ENCODE measurements around the gene CEMIP. TPM values are rescaled to one million over a fixed set of nuclear protein-coding genes. Genes with fewer than 3 reads are reported as not detected.

CEMIP gene
- total and polyA plus RNA-seq, 2 of the 13 experiments (the other 11 are each of a cell fraction or from before 2014, with no cell fraction given), result 4.3 to 28.5 TPM

GRCh38 chr15:80780416-80781221 is 1.4 kb downstream of the CEMIP start (continued):
- no peak for TF ChIP-seq MZF1 (CRISPR knock-in tag; IDR thresholded peaks at IDR 0.05; ENCODE audit: borderline replicate concordance)
- peak; percentile 90 for TF ChIP-seq ZNF761 (CRISPR knock-in tag; conservative IDR thresholded peaks at IDR 0.05)
- peak; percentile 90 for TF ChIP-seq ZNF142 (CRISPR knock-in tag; IDR thresholded peaks at IDR 0.05)
- TF ChIP-seq XRCC5 (optimal IDR thresholded peaks at IDR 0.05; ENCODE audit: low read length), result peak; percentile 87
- TF ChIP-seq, protein P1, sequence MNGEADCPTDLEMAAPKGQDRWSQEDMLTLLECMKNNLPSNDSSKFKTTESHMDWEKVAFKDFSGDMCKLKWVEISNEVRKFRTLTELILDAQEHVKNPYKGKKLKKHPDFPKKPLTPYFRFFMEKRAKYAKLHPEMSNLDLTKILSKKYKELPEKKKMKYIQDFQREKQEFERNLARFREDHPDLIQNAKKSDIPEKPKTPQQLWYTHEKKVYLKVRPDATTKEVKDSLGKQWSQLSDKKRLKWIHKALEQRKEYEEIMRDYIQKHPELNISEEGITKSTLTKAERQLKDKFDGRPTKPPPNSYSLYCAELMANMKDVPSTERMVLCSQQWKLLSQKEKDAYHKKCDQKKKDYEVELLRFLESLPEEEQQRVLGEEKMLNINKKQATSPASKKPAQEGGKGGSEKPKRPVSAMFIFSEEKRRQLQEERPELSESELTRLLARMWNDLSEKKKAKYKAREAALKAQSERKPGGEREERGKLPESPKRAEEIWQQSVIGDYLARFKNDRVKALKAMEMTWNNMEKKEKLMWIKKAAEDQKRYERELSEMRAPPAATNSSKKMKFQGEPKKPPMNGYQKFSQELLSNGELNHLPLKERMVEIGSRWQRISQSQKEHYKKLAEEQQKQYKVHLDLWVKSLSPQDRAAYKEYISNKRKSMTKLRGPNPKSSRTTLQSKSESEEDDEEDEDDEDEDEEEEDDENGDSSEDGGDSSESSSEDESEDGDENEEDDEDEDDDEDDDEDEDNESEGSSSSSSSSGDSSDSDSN (CRISPR knock-in tag; IDR thresholded peaks at IDR 0.05), result peak; percentile 61
- TF ChIP-seq ZHX2 (IDR thresholded peaks at IDR 0.05; ENCODE audit: low read depth), result no peak
- TF ChIP-seq ZHX2 (CRISPR knock-in tag; IDR thresholded peaks at IDR 0.05; ENCODE audit: borderline replicate concordance), result peak; percentile 93; the same call in 1 of the 2 replicates
- TF ChIP-seq ZNF704 (CRISPR knock-in tag; IDR thresholded peaks at IDR 0.05; ENCODE audit: borderline replicate concordance), result peak; percentile 87; the same call in 1 of the 2 replicates
- TF ChIP-seq, protein P2, sequence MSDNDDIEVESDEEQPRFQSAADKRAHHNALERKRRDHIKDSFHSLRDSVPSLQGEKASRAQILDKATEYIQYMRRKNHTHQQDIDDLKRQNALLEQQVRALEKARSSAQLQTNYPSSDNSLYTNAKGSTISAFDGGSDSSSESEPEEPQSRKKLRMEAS (IDR thresholded peaks at IDR 0.05), result peak; percentile 51; the same call in 1 of the 2 replicates
- peak; percentile 60; the same call in 1 of the 2 replicates for TF ChIP-seq KDM3A (CRISPR knock-in tag; IDR thresholded peaks at IDR 0.05; ENCODE audit: low read depth)
- TF ChIP-seq ZBTB1 (CRISPR knock-in tag; IDR thresholded peaks at IDR 0.05; ENCODE audit: borderline replicate concordance), result no peak
- no peak for TF ChIP-seq NFE2 (CRISPR knock-in tag; IDR thresholded peaks at IDR 0.05)
